ENCODE data around the gene UIMC1.

DNA sequence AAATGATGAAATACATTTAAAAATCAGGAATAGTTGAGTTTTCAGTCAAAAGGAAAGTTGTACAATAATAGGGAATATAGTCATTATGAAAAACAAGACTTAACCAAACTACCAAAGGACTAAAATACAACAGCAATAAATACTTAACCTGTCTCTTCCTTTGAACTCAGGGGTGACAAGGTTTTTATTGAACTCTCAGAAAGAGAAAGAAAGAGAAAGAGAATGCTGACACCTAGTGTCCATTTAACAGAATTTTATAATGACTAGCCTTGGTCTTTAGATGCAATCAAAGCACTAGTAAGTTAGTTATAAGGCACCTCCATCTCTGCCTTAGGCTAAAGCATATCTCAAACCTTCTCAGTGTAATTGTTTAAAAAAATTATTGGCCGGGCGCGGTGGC lies 47.5 kb downstream of the UIMC1 start:
- TF ChIP-seq, protein P1, sequence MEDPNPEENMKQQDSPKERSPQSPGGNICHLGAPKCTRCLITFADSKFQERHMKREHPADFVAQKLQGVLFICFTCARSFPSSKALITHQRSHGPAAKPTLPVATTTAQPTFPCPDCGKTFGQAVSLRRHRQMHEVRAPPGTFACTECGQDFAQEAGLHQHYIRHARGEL (CRISPR knock-in tag; IDR thresholded peaks at IDR 0.05): no peak
- TF ChIP-seq THYN1 (CRISPR knock-in tag; IDR thresholded peaks at IDR 0.05; ENCODE audit: borderline replicate concordance, low read depth): no peak
- no peak for TF ChIP-seq CEBPB (IDR thresholded peaks at IDR 0.05; ENCODE audit: borderline replicate concordance, low read depth, low read length)
- TF ChIP-seq ZNF274 (CRISPR knock-in tag; IDR thresholded peaks at IDR 0.05): no peak
